ENCODE data around the gene AP4E1.

The AP4E1 gene

DNA sequence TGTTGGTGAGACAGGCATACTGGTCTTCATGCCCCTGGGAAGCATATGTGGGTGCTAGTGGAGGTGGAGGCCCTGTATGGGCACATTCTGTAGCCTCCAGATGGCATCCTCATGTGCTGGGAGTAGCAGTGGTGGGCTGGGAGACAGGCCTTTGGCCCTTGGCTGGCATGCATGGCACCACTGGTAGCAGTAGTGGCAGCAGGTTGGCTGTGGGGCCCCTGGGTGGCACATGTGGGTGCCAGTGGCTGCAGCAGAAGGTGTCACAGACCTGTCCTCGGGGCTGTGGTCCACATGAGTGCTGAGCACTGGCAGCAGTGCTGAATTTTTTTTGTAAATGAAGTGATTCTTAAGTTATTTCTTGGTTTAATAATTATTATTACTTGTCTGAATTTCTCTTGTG lies 115.0 kb downstream of the AP4E1 start:
- Histone ChIP-seq H3K27ac (ENCODE audit: low read length) (no peak overlapping the region), H2AFZ (ENCODE audit: low read length) (no peak overlapping the region), H3K4me2 (ENCODE audit: low read depth, low read length) (no peak overlapping the region), H3K9me2 (replicated peaks; ENCODE audit: insufficient read depth, low read length) (no peaks in the 10 kb centered on the region), H4K20me1 (ENCODE audit: insufficient read depth, low read length) (no peaks in the 10 kb centered on the region), H3K27me3 (replicated peaks; ENCODE audit: insufficient read depth, low read length) (no peaks in the 10 kb centered on the region), H3K9me3 (replicated peaks; ENCODE audit: insufficient read depth, low read length) (no peaks in the 10 kb centered on the region), H3K9ac (ENCODE audit: low read length) (no peak overlapping the region), H3F3A (ENCODE audit: insufficient read depth, low read length) (no peaks in the 10 kb centered on the region), H3K4me1 (ENCODE audit: low read length) (no peaks in the 10 kb centered on the region), H3K79me2 (ENCODE audit: low read length) (no peaks in the 10 kb centered on the region), H3K36me3 (replicated peaks; ENCODE audit: insufficient read depth, low read length) (no peaks in the 10 kb centered on the region), H3K4me3 (ENCODE audit: low read length) (no peak overlapping the region)
- no peak for TF ChIP-seq EZH2phosphoT487 (IDR thresholded peaks at IDR 0.05; ENCODE audit: low read length)
- no peak for TF ChIP-seq CTCF (IDR thresholded peaks at IDR 0.05; ENCODE audit: low read length)
- no peak for TF ChIP-seq EZH2 (optimal IDR thresholded peaks at IDR 0.05; ENCODE audit: low read depth, low read length)
- no peak for DNase-seq

DNA sequence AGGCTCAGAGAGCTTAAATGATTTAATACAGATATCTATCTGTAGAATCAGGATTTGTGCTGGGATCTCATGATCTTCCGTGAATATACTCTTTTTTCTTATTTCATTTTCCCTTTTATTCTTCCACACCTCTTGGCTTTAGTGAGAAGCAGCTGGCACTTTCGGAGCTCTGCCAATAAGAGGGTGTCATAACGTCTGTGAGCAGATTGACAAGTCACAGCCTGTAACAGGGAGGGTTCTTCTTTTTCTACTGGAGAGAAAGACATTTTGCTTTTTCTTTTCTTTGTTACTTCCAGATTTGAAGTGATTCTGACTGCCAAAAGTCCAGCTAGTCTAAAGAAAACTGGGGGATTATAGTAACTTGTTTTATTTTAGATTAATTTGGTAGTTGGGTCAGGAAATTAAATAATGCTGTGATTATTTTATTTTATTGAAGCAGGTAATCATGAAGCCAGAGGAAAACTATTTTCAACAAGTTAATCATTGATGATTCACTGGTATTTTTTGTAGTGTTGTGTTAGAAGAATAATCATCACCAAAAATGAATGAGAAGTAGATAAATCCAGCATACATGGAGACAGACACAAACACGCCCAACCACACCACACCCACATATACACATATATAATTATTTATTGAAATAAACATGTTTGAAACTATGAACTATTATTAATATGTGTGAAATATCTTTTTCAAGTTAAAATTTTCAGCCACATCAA lies 116.4 kb downstream of the AP4E1 start:
- H3K9me2 ChIP-seq (replicated peaks; ENCODE audit: insufficient read depth, low read length) = no peaks in the 10 kb centered on the region
- H3K36me3 ChIP-seq (replicated peaks; ENCODE audit: insufficient read depth, low read length) = no peaks in the 10 kb centered on the region
- H3K27me3 ChIP-seq (replicated peaks; ENCODE audit: insufficient read depth, low read length) = no peaks in the 10 kb centered on the region
- no peaks in the 10 kb centered on the region for H4K20me1 ChIP-seq (ENCODE audit: insufficient read depth, low read length)
- H3K79me2 ChIP-seq (ENCODE audit: low read length) = no peaks in the 10 kb centered on the region
- H3K9me3 ChIP-seq (replicated peaks; ENCODE audit: insufficient read depth, low read length) = no peaks in the 10 kb centered on the region
- H3K4me1 ChIP-seq (ENCODE audit: low read length) = no peaks in the 10 kb centered on the region
- H3F3A ChIP-seq (ENCODE audit: insufficient read depth, low read length) = no peaks in the 10 kb centered on the region
- TF ChIP-seq EZH2 (optimal IDR thresholded peaks at IDR 0.05; ENCODE audit: low read depth, low read length) = no peak
- no peak for TF ChIP-seq CTCF (IDR thresholded peaks at IDR 0.05; ENCODE audit: low read length)
- TF ChIP-seq EZH2phosphoT487 (IDR thresholded peaks at IDR 0.05; ENCODE audit: low read length) = no peak
- H3K9ac ChIP-seq (ENCODE audit: low read length) = no peak overlapping the region
- no peak overlapping the region for H3K4me2 ChIP-seq (ENCODE audit: low read depth, low read length)
- H2AFZ ChIP-seq (ENCODE audit: low read length) = no peak overlapping the region
- H3K4me3 ChIP-seq (ENCODE audit: low read length) = no peak overlapping the region
- no peak for DNase-seq
- H3K27ac ChIP-seq (ENCODE audit: low read length) = no peak overlapping the region

GRCh38 chr15:51025454-51025846 lies 117.0 kb downstream of the AP4E1 start:
- Histone ChIP-seq H3K9me3 (replicated peaks; ENCODE audit: insufficient read depth, low read length) (no peaks in the 10 kb centered on the region), H2AFZ (ENCODE audit: low read length) (no peak overlapping the region), H3K4me3 (ENCODE audit: low read length) (no peak overlapping the region), H3K9ac (ENCODE audit: low read length) (no peak overlapping the region), H3K27me3 (replicated peaks; ENCODE audit: insufficient read depth, low read length) (no peaks in the 10 kb centered on the region), H4K20me1 (ENCODE audit: insufficient read depth, low read length) (no peaks in the 10 kb centered on the region), H3K79me2 (ENCODE audit: low read length) (no peaks in the 10 kb centered on the region), H3K4me1 (ENCODE audit: low read length) (no peaks in the 10 kb centered on the region), H3K9me2 (replicated peaks; ENCODE audit: insufficient read depth, low read length) (no peaks in the 10 kb centered on the region), H3F3A (ENCODE audit: insufficient read depth, low read length) (no peaks in the 10 kb centered on the region), H3K27ac (ENCODE audit: low read length) (no peak overlapping the region), H3K36me3 (replicated peaks; ENCODE audit: insufficient read depth, low read length) (no peaks in the 10 kb centered on the region), H3K4me2 (ENCODE audit: low read depth, low read length) (no peak overlapping the region)
- DNase-seq = no peak
- TF ChIP-seq EZH2 (optimal IDR thresholded peaks at IDR 0.05; ENCODE audit: low read depth, low read length) (no peak), EZH2phosphoT487 (IDR thresholded peaks at IDR 0.05; ENCODE audit: low read length) (no peak), CTCF (IDR thresholded peaks at IDR 0.05; ENCODE audit: low read length) (no peak)

Measured in MM.1S (cell line).